Gastrocnemius medialis (tissue), 4 donors: Measurements from ENCODE around the gene PIP5K1C.

Experiments used
- CTCF ChIP-seq, 5 experiments: fragments of 450-650 bp in 3 of 5; fragments of 200-600 bp in 2 of 5; sonication (generic) in 2 of 5; IDR thresholded peaks in 4 of 5; conservative IDR thresholded peaks in 1 of 5; 1 replicate in 4 of 5; 2 replicates in 1 of 5; pipeline ENCODE4 v1.5.1; 2016 to 2019; ENCODE audit warnings: antibody characterized with exemption in 5 of 5, mild to moderate bottlenecking in 3 of 5, moderate library complexity in 3 of 5
- POLR2A ChIP-seq, 2 donors: fragments of 450-650 bp; IDR thresholded peaks; one replicate each; pipeline ENCODE4 v1.6.1; 2017; ENCODE audit warnings: antibody characterized with exemption in 2 of 2, mild to moderate bottlenecking in 2 of 2, moderate library complexity in 2 of 2

GRCh38 chr19:3586127-3586626 is 114.1 kb downstream of the PIP5K1C start:
- no peak for TF ChIP-seq POLR2A (IDR thresholded peaks at IDR 0.05)
- TF ChIP-seq CTCF (IDR thresholded peaks at IDR 0.05 in 4 of 5, conservative IDR thresholded peaks at IDR 0.05 in 1 of 5) = peak; percentile 30 to 56 (median 52)
